Epidermal melanocyte (primary cell): ENCODE results near the gene LRP1-AS.
A peak's percentile ranks its signal among the peaks of the same experiment; 100 is the strongest.

Experiments
- DNase-seq: peaks from one replicate; pipeline ENCODE4 v3.0.0; 2011; ENCODE audit warnings: low spot score; ENCODE audit not compliant: insufficient read length

The LRP1-AS gene

DNA sequence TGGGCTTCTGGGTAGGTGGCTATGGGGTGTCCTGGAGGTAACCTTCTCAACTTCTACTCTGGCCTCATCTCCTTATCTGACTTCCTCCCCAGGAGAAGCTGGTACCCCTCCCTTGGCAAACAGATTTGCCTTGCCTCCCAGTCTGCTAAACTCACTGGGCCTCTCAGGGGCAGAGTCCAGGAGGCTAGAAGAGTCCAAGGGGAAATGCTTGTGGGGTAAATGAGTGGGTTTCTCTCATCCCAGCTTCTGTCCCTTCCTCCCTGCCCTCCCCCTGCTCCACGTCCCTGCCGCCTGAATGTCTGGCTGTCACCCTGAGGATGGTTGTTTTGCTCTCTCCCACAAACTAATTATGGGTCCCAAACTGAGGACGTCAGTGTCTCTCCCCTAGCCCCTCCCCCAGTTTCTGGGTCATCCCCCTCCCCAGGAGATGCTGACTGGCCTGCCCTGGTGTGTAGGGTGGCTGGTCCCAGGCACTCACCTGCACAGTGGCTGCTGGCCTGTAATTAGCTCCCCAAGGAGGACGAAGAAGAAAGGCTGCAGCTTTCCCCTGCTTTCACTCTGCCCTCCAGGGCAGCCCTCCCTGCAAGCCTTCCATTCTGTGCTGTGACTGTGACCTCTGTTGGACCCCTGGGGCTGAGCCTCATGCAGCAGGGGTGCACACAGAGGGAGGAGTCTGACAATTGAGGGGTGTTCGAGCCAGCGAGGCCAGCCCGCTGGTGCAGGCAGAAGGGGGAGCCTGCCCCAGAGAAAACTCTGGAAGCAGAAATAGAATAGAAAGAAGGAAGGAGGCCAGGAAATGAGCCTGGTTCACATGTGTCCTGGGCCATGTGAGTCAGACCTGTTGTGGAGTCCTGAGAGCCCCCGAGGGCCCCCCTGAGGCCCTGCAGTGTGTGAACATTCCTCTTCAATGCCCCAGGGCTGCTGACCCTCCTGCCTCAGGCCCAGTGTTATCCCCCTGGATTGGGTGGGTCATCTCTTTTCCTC, at the start of gene LRP1-AS:
LRP1-AS (minus strand) TSS at position 659 of the 984 bp plus-strand sequence.
- no peak for DNase-seq

DNA sequence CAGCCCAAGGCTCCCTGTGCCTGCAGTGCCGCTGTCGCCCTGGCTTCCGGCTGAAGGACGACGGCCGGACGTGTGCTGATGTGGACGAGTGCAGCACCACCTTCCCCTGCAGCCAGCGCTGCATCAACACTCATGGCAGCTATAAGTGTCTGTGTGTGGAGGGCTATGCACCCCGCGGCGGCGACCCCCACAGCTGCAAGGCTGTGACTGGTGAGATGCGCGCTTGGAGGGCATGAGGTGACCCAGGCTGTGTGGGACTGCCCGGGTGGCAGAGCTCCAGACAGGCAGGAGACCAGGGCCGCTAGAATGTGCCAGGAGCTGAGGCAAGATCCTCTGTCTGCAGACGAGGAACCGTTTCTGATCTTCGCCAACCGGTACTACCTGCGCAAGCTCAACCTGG, 49.5 kb upstream of the LRP1-AS start:
- no peak for DNase-seq

DNA sequence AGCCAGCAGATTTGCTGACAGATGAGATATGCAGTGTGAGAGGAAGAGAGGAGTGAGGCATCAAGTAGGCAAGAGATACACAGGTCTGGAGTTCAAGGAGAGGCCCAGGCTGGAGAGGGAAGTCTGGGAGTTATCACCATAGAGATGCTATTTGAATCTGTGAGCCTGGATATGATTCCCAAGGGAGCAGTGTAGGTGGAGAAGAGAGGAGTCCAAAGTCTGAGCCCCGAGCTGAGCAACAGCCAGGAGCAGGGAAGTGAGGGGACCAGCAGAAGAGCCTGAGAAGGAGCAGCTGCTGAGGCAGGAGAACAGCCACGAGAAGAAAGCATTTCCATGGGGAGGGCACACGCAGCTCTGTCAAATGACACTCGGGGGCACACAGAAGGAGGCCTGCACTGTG, 49.0 kb upstream of the LRP1-AS start:
- no peak for DNase-seq

DNA sequence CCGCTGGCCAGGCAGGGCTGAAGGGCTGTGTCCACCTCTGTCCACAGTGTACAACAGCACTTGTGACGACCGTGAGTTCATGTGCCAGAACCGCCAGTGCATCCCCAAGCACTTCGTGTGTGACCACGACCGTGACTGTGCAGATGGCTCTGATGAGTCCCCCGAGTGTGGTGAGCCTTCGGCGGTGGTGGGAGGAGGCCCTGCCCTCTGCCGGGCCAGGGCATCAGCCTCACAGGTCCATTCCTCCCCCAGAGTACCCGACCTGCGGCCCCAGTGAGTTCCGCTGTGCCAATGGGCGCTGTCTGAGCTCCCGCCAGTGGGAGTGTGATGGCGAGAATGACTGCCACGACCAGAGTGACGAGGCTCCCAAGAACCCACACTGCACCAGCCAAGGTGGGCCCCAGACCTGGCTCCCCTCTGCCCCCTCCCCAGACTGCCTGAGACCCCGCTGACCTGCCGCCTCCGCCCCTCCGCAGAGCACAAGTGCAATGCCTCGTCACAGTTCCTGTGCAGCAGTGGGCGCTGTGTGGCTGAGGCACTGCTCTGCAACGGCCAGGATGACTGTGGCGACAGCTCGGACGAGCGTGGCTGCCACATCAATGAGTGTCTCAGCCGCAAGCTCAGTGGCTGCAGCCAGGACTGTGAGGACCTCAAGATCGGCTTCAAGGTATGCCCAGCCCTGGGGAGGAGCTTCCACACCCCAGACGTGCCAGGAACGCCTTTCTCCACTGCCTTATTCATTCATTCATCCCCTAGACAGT, 48.4 kb upstream of the LRP1-AS start:
- DNase-seq = no peak

DNA sequence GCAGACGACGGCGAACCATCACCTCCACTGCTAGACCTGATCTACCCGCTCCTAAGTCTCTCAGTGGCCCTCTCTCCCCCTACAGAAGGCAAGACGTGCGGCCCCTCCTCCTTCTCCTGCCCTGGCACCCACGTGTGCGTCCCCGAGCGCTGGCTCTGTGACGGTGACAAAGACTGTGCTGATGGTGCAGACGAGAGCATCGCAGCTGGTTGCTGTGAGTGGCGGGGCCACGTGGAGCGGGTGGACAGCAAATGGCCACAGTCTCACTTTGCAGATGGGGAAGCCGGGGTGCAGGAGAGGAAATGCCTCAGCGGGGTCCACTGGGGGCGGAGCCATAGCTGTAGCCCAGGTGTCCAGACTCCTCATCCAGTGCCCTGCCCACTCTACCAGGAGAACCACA, 47.8 kb upstream of the LRP1-AS start:
- DNase-seq = no peak

DNA sequence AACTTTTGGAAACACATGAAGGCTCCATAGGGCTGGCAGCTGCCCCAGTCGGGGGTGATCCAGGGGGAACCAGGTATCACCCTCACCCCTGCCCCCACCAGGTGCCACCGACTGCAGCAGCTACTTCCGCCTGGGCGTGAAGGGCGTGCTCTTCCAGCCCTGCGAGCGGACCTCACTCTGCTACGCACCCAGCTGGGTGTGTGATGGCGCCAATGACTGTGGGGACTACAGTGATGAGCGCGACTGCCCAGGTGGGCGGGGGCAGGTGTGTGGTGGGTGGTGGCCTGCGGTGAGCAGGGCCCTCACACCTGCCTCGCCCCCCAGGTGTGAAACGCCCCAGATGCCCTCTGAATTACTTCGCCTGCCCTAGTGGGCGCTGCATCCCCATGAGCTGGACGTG, 46.8 kb upstream of the LRP1-AS start:
- no peak for DNase-seq

DNA sequence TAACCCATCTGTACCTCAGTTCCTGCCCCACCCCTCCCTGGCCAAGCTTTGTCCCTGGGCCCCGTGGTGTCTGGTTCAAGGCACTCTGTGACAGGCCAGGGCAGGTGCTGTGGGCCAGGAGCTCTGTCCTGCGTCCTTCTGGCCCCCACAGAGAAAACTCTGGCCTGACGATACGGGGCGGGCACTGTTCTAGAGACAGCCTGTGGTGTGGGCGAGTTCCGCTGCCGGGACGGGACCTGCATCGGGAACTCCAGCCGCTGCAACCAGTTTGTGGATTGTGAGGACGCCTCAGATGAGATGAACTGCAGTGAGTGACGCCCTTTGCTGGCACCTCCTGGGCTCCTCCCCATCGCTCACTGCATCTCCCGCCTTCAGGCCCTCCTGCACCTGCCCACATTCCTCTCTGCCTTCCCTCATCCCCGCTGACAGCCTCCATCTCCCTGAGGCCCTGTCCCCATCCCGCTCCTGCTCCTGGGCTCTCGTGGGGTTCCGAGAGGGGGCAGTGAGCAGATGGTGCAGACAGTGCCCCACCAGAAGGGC, 46.4 kb upstream of the LRP1-AS start:
- DNase-seq = no peak

DNA sequence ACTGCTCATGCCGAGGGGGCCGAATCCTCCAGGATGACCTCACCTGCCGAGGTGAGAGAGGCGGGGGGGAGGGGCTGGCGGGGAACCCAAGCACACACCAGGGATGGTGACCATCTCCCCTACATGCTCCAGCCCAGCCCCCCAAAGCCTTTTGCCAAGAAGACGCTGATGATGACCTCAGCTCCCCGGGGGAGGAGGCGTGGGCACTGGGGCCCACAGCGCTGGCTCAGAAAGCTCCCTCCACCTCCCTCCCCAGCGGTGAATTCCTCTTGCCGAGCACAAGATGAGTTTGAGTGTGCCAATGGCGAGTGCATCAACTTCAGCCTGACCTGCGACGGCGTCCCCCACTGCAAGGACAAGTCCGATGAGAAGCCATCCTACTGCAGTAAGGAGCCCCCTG, 45.5 kb upstream of the LRP1-AS start:
- DNase-seq = no peak

DNA sequence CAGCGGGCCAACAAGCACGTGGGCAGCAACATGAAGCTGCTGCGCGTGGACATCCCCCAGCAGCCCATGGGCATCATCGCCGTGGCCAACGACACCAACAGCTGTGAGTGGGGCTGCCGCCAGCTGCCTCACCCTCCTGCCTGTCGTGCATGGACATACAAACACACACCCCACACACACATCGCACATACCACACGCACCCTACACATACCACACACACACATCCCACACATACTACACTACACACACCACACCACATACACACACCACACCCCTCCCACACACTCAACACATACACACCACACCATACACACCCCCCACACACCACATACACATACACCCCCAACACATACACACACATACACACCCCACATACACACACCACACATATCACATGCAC, 44.0 kb upstream of the LRP1-AS start:
- DNase-seq = no peak

DNA sequence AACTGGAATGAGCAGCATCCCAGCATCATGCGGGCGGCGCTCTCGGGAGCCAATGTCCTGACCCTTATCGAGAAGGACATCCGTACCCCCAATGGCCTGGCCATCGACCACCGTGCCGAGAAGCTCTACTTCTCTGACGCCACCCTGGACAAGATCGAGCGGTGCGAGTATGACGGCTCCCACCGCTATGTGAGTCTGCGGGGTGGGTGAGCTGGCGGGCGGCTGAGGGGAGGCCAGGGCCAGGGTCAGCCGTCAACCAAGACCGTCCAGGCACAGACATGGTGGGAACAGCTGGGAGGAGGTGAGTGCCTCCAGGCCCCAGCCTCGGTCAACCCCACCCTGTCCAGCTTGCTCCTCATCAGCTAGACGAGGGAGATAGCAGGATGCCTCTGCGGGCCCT, 43.4 kb upstream of the LRP1-AS start:
- no peak for DNase-seq

DNA sequence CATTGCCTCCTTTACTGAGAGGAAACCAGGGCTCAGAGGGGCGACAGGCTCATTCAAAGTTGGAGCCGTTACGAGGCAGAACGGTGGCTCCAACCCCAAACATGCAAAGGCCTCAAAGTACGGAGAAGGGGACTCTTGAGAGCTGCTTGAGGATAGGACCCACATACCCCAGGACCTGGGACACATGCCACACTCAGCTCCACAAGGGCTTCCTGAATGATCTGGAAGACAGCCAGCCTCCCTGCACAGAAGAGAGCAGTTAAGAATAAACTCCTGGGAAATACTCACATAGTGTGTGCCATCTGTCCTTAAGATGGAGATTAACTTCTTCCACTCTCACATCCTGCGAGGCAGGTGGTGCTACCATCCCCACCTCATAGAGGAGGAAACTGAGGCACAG, 42.6 kb upstream of the LRP1-AS start:
- DNase-seq = no peak

DNA sequence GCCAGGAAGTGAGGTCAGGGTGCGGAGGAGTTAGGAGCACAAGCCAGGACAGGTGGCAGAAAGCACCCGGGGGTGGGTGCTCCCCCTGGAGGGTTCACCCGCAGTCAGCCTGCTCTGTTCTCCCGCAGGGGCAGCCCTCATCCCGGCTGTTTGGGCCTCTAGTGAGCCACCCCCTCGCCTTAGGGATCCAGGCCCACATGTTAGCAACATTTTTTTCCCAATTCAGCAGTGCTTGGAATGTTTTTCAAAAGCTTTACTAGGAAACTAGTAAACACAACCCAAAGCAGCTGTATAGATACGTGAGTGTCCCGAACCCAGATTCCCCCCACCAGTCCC, 40.6 kb upstream of the LRP1-AS start:
- no peak for DNase-seq

DNA sequence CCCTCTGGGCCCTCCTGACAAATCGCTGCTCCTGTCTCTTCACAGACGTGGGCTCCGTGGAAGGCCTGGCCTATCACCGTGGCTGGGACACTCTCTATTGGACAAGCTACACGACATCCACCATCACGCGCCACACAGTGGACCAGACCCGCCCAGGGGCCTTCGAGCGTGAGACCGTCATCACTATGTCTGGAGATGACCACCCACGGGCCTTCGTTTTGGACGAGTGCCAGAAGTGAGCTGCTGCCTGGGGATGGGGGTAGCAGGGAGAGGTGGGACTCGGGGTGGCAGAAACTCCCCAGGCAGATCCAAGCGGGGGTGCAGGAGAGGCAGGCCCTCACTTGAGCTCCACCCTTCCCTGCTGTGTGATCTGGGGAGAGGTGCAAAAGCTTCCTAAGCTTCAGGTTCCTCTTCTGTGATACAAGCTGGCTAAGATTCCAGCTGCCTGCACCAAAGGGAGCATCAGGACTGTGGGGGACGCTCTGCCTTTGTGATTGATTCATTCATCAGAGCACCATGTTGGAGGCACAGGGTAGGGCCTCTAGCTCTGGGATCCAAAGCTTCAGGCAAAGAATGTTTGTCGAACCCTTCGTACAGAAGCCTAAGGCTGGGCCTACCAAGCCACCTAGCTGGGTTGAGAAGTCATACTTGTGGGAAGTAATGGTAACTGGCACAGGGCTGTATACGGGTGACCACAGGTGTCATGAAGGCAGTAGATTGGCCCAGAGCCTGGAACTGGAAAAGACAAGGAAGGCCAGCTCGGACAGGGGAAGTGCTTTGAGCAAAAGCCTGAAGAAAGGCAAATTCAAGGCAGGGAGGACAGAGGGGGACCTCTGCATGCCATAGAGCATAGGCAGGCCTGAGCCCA, 40.0 kb upstream of the LRP1-AS start:
- no peak for DNase-seq

DNA sequence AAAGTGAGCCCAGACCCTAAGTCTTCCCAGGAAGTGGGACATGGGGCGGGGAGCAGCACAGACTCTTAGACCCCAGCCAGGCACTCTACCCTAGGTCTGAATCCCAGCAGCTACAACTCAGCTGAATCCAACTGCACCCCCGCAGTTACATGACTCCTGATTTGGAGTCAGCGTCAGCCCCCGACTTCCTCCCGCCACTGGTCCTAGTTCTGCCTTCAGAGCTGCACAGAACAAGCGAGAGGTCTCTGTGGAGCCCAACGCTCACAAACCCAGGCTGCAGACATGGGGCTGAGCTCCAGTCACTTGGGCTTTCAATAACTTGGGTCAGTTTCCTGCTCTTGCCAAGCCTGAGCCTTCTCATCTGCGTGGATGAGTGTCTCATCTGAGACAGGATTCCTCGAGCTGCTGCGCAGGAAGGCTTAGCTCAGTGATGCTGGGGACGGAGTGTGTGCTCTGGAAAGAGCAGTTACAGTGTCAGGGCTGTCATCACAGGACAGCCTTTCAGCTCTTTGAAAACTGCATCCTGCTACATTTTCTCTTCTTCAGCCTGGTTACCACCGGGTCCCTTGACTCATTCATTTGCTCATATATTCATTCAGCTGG, 38.6 kb upstream of the LRP1-AS start:
- no peak for DNase-seq

DNA sequence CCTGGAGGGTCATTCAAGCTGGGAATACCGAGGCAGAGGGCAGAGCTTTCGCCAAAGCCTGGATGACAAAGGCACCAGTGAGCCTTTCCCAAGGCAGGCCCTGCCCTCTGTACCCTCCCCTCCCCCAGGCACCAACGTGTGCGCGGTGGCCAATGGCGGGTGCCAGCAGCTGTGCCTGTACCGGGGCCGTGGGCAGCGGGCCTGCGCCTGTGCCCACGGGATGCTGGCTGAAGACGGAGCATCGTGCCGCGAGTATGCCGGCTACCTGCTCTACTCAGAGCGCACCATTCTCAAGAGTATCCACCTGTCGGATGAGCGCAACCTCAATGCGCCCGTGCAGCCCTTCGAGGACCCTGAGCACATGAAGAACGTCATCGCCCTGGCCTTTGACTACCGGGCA, 38.0 kb upstream of the LRP1-AS start:
- DNase-seq = no peak

DNA sequence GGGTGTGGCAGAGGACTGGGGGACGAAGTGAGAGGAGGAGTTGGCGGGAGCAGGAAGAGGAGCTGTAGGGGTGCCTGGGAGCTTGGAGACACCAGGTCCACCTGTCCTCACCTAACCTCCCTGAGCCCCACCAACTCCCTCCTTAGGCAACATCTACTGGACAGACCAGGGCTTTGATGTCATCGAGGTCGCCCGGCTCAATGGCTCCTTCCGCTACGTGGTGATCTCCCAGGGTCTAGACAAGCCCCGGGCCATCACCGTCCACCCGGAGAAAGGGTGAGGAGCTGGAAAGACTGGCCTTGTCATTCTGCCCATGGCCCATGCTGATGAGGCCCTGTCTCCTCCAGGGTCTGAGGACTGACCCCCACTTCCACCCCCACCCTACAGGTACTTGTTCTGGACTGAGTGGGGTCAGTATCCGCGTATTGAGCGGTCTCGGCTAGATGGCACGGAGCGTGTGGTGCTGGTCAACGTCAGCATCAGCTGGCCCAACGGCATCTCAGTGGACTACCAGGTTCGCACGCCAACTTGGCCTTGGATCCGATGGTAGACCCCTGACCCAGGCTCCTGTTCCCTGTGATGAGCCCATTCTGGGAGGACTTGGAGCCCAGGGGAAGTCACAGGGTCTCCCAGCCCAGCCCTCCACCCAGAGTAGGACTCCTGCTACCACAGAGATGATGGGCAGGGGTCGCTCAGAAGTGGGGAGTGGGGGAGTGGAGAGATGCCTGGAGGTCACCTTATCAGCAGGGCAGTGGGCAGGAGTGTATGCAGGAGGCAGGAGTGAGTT, 36.7 kb upstream of the LRP1-AS start:
- no peak for DNase-seq

DNA sequence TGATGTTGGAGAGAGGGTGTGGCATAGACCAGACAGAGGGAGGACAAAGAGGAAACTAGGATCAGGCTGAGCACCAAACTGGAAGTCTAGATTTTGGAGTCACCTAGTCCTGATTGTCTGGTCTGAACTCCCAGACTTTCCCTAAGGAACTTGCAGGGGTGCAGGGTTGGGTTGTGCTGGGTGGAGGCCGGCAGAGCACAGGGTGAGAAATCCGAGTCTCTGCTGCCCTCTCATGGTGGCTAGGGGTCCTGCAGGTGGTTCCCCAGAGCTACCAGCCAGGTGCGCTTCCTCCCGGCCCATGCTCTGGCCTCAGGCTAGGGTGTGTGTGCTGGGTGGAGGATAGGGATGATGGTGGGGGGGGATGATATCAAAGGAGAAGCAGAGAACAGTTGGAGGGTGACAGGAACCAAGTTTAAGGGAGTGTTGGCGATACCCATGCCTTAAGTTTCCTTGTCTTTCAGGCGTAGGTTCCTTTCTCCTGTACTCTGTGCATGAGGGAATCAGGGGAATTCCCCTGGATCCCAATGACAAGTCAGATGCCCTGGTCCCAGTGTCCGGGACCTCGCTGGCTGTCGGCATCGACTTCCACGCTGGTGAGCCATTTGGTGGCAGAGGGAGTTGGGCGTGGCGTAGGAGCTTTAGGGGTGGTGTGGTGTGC, 35.6 kb upstream of the LRP1-AS start:
- peak; percentile 93 for DNase-seq

DNA sequence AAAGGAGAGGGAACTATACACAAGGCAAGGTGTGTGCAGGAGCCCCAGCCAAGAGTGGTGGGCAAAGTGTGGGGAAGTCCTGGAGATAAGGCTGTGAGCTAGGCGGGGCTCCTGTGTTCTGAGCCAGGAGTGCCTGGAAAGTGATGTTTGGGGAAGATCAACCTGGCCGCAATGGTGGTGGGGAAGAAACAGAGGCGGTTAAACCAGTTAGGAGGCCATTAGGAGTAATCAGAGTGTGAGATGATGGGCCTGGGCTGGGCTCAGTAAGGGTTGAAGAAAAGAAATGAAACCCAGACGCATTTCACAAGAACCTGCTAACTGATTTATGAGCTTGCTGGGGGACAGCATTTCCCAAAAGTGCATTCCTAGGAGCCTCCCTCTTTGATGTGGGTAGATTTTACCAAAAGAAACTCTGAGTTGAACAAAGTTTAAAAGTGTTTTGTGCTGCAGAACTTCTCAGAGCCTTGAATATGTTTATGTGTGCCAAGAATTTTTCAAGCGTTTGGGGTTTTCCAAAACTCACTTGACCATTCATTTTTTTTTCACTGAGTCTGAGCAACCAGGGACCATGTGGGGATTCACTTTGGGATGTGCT, 34.2 kb upstream of the LRP1-AS start:
- peak; percentile 37 for DNase-seq

DNA sequence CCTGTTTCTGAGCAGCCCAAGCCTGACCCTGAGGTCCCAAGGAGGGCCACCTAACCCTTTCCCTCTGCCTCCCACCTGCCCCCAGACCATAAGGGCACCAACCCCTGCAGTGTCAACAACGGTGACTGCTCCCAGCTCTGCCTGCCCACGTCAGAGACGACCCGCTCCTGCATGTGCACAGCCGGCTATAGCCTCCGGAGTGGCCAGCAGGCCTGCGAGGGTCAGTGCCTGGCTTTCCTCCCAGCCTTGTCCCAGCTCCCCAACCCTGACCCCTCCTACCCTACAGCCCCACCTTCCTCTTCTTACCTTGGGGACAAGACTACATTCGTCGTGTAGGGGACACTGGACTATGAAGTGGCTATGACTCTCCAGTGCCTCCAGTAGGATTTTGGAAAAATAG, 33.7 kb upstream of the LRP1-AS start:
- no peak for DNase-seq
